CD14-positive monocyte (primary cell): ENCODE results near the gene MDFIC. TPM values are rescaled to one million over a fixed set of nuclear protein-coding genes. Genes with fewer than 3 reads are reported as not detected.

Source experiments
- DNase-seq, 3 donors: peaks; one replicate each; pipeline ENCODE4 v3.0.0-alpha.2; 2011 to 2022
- H2AFZ ChIP-seq: 2 replicates; pipeline ENCODE4 v1.6.0; 2012; ENCODE audit warnings: mild to moderate bottlenecking, low read depth, low read length, inconsistent platforms; ENCODE audit not compliant: insufficient read depth, poor library complexity, severe bottlenecking
- H3K27ac ChIP-seq, 2 donors: 1 replicate in 1 of 2; 2 replicates in 1 of 2; pipeline ENCODE4 v1.5.1; 2012 to 2013; ENCODE audit warnings: low read length in 2 of 2, control low read depth in 1 of 2, inconsistent platforms in 1 of 2, low read depth in 1 of 2, mild to moderate bottlenecking in 1 of 2
- H3K27me3 ChIP-seq, 2 donors: one replicate each; pipeline versions ENCODE4 v1.6.0 to v1.6.1; 2011 to 2013; ENCODE audit warnings: low read length in 2 of 2; ENCODE audit not compliant: control insufficient read depth in 2 of 2, insufficient read depth in 2 of 2
- H3K36me3 ChIP-seq, 2 donors: replicated peaks in 1 of 2; 1 replicate in 1 of 2; 2 replicates in 1 of 2; pipeline versions ENCODE4 v1.5.1 to v1.6.1; 2012 to 2013; ENCODE audit warnings: low read length in 2 of 2, control low read depth in 1 of 2, inconsistent platforms in 1 of 2, mild to moderate bottlenecking in 1 of 2; ENCODE audit not compliant: insufficient read depth in 2 of 2, control insufficient read depth in 1 of 2
- H3K4me1 ChIP-seq, 2 donors: 1 replicate in 1 of 2; 2 replicates in 1 of 2; pipeline versions ENCODE4 v1.5.1 to v1.6.1; 2012 to 2013; ENCODE audit warnings: low read length in 2 of 2, control low read depth in 1 of 2, inconsistent platforms in 1 of 2, mild to moderate bottlenecking in 1 of 2, moderate library complexity in 1 of 2; ENCODE audit not compliant: insufficient read depth in 2 of 2, control insufficient read depth in 1 of 2
- H3K4me2 ChIP-seq: replicated peaks from 2 replicates; pipeline ENCODE3; 2012; ENCODE audit warnings: low read length, moderate library complexity, mild to moderate bottlenecking; ENCODE audit not compliant: poor library complexity, severe bottlenecking; ENCODE audit errors: extremely low read depth
- H3K4me3 ChIP-seq, 3 experiments: fragments of 200-600 bp in 1 of 3; sonication (generic) in 1 of 3; replicated peaks in 1 of 3; 1 replicate in 2 of 3; 2 replicates in 1 of 3; pipeline ENCODE4 v1.5.1; 2011 to 2013; ENCODE audit warnings: low read length in 3 of 3, mild to moderate bottlenecking in 3 of 3, control low read depth in 2 of 3, low read depth in 2 of 3, inconsistent platforms in 1 of 3, moderate library complexity in 1 of 3
- H3K79me2 ChIP-seq: 2 replicates; pipeline ENCODE4 v1.6.0; 2012; ENCODE audit warnings: mild to moderate bottlenecking, control low read depth, inconsistent platforms, low read length, moderate library complexity; ENCODE audit not compliant: insufficient read depth
- H3K9ac ChIP-seq: 2 replicates; pipeline ENCODE4 v1.6.0; 2017; ENCODE audit warnings: low read length, mild to moderate bottlenecking; ENCODE audit not compliant: insufficient read depth, poor library complexity, severe bottlenecking
- H3K9me3 ChIP-seq, 2 donors: replicated peaks in 1 of 2; 1 replicate in 1 of 2; 2 replicates in 1 of 2; pipeline versions ENCODE4 v1.5.1 to v1.6.1; 2012 to 2013; ENCODE audit warnings: low read length in 2 of 2, control low read depth in 1 of 2; ENCODE audit not compliant: control insufficient read depth in 1 of 2, insufficient read depth in 1 of 2
- H4K20me1 ChIP-seq: 2 replicates; pipeline ENCODE4 v1.6.0; 2012; ENCODE audit warnings: mild to moderate bottlenecking, low read length, control low read depth, moderate library complexity; ENCODE audit not compliant: insufficient read depth
- H3K27ac Mint-ChIP-seq, 7 donors: one replicate each; pipeline ENCODE4 v1.8.0; 2020; ENCODE audit warnings: mild to moderate bottlenecking in 7 of 7, mixed read lengths in 7 of 7, moderate library complexity in 6 of 7, inconsistent platforms in 2 of 7
- H3K27me3 Mint-ChIP-seq, 3 donors: one replicate each; pipeline ENCODE4 v1.8.0; 2021 to 2022; ENCODE audit warnings: low read depth in 3 of 3, mild to moderate bottlenecking in 3 of 3, mixed read lengths in 3 of 3, moderate library complexity in 3 of 3, inconsistent platforms in 1 of 3
- H3K36me3 Mint-ChIP-seq, 2 donors: one replicate each; pipeline ENCODE4 v1.8.0; 2020; ENCODE audit warnings: mixed read lengths in 2 of 2, inconsistent platforms in 1 of 2, mild to moderate bottlenecking in 1 of 2
- H3K4me1 Mint-ChIP-seq: one replicate; pipeline ENCODE4 v1.8.0; 2020; ENCODE audit warnings: mild to moderate bottlenecking, mixed read lengths
- H3K4me3 Mint-ChIP-seq, 2 donors: one replicate each; pipeline ENCODE4 v1.8.0; 2020; ENCODE audit warnings: mild to moderate bottlenecking in 2 of 2, mixed read lengths in 2 of 2, moderate library complexity in 1 of 2
- H3K9me3 Mint-ChIP-seq, 7 donors: one replicate each; pipeline ENCODE4 v1.8.0; 2020 to 2022; ENCODE audit warnings: mixed read lengths in 7 of 7, mild to moderate bottlenecking in 6 of 7, moderate library complexity in 6 of 7, inconsistent platforms in 2 of 7
- WGBS: methylation state at CpG from one replicate; pipeline ENCODE4 v1.1.5; 2013; ENCODE audit warnings: missing lambda C conversion rate; ENCODE audit not compliant: insufficient coverage; 5-methylcytosine and 5-hydroxymethylcytosine counted together
- intact Hi-C, 2 donors: fragments of 100-400 bp; cut with micrococcal nuclease; formaldehyde crosslinking; loops; one replicate each; pipeline versions ENCODE4 v1.15.0 to v1.15.1; 2023
- polyA plus RNA-seq, 3 donors: library from polyadenylated mRNA; depleted of rRNA in 1 of 3; unstranded in 2 of 3; stranded (reverse) in 1 of 3; fragments of 300-500 nt in 2 of 3; fragments of >200 nt in 1 of 3; fragmentation: Illumina TruSeq in 2 of 3; gene quantifications; 1 replicate in 2 of 3; 2 replicates in 1 of 3; pipeline ENCODE4 v1.2.3, GENCODE V29; 2012 to 2021
- TF ChIP-seq, protein P1 (sequence below): fragments of 200-600 bp; IDR thresholded peaks from one replicate; pipeline ENCODE4 v1.8.0; 2022; ENCODE audit warnings: antibody characterized with exemption, mild to moderate bottlenecking

MDFIC gene
- polyA plus RNA-seq, 3 donors: 13.0 to 30.0 (median 19.9) TPM

DNA sequence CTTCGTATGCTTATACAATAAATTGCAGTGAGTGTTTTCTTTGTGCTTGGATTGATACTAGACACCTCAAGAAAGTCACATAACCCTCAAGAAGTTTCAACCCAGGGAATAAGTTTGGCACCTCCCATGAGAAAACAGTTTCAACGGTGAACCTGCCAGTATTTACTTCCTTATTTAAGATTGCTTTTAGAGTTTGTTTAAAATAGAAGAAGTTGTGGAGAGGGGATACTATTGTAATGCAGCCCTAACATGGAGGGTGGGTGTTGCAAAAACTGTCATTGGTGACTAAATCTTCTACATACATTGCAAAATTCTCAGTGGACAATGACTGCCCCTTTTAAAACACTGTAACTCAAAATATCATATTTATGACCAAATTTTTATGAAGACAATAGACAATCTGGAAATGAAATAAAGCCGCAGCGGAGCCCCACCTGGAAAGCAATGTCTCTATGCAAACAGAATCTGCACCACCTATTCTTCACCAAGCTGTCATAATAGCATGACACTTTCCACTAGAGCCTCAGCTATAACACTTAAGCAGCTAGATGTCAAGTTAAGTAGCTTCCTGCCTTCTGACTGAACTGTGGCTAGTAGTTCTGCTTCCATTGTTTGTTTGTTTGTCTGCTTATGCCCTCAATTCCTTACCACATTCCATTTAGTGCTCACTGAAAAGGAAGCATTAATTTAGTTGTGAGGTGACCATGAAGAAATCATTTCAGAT lies 98.2 kb downstream of the MDFIC start:
- H3K27ac Mint-ChIP-seq: peak overlapping the region; percentile 87 to 95 (median 93)
- H3K36me3 ChIP-seq: peaks cover 9 to 26% of the 10 kb centered on the region in 2 donors
- TF ChIP-seq, protein P1, sequence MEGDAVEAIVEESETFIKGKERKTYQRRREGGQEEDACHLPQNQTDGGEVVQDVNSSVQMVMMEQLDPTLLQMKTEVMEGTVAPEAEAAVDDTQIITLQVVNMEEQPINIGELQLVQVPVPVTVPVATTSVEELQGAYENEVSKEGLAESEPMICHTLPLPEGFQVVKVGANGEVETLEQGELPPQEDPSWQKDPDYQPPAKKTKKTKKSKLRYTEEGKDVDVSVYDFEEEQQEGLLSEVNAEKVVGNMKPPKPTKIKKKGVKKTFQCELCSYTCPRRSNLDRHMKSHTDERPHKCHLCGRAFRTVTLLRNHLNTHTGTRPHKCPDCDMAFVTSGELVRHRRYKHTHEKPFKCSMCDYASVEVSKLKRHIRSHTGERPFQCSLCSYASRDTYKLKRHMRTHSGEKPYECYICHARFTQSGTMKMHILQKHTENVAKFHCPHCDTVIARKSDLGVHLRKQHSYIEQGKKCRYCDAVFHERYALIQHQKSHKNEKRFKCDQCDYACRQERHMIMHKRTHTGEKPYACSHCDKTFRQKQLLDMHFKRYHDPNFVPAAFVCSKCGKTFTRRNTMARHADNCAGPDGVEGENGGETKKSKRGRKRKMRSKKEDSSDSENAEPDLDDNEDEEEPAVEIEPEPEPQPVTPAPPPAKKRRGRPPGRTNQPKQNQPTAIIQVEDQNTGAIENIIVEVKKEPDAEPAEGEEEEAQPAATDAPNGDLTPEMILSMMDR: no peak
- intact Hi-C loops: loop anchor here in 1 of 2 donors (10.0 kb wide), 1 partner anchor 95 kb away; the partner anchor contains the start of gene MDFIC
- no peak overlapping the region for H2AFZ ChIP-seq
- H4K20me1 ChIP-seq: no peaks in the 10 kb centered on the region
- H3K4me1 Mint-ChIP-seq: peaks cover 37% of the 10 kb centered on the region
- no peaks in the 10 kb centered on the region for H3K79me2 ChIP-seq
- H3K27me3 ChIP-seq: no peaks in the 10 kb centered on the region
- H3K4me2 ChIP-seq: peak overlapping the region; percentile 44
- WGBS: 64% methylated on average over 2 of the region's 4 CpGs
- no peaks in the 10 kb centered on the region for H3K9me3 ChIP-seq
- H3K36me3 Mint-ChIP-seq: peaks cover 14 to 16% of the 10 kb centered on the region in 2 donors
- H3K4me3 ChIP-seq: peak overlapping the region in 2 of 3 experiments; percentile 16 to 42
- peak overlapping the region; percentile 24 to 84 for H3K27ac ChIP-seq
- DNase-seq: peak; percentile 80 to 88 (median 88)
- no peak overlapping the region for H3K9ac ChIP-seq
- H3K27me3 Mint-ChIP-seq: peaks cover 0 to 3% (median 0%) of the 10 kb centered on the region in 3 donors
- peaks cover 32 to 45% of the 10 kb centered on the region in 2 donors for H3K4me1 ChIP-seq
- H3K9me3 Mint-ChIP-seq: peaks cover 0 to 1% (median under 1%) of the 10 kb centered on the region in 7 donors
- peak overlapping the region; percentile 2 to 64 for H3K4me3 Mint-ChIP-seq

DNA sequence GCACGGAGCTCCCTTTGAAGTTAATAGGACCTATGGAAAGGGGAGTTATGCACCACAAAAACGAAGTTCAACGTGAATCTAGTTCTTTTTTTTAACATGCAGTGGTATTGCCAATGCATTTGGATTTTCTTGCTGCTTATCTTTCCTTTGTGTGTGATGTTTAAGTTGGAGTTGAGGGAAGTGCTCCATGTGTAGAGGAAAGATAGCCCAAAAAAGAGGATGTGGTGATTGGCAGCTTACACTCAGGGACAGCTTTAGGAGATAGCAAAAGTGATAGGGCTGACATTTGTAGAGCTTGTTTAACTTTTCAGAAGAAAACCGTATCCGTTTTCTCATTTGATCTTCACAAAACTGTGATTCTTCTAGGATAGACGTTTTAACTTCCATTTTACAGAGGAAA lies 101.3 kb downstream of the MDFIC start:
- H3K9ac ChIP-seq: no peak overlapping the region
- intact Hi-C loops: loop anchor here in 1 of 2 donors (10.0 kb wide), 1 partner anchor 98 kb away; the partner anchor contains the start of gene MDFIC
- H3K27ac Mint-ChIP-seq: peak overlapping the region in 2 of 7 donors; percentile 21 to 39
- peak; percentile 23 to 37 (median 36) for DNase-seq
- H3K27me3 Mint-ChIP-seq: peaks cover 0 to 1% (median 0%) of the 10 kb centered on the region in 3 donors
- H3K4me1 ChIP-seq: peaks cover 32 to 45% of the 10 kb centered on the region in 2 donors
- no peaks in the 10 kb centered on the region for H3K27me3 ChIP-seq
- TF ChIP-seq, protein P1: no peak
- peaks cover 0 to 2% of the 10 kb centered on the region in 2 donors for H3K36me3 Mint-ChIP-seq
- peaks cover 0 to 5% (median 2%) of the 10 kb centered on the region in 7 donors for H3K9me3 Mint-ChIP-seq
- no peaks in the 10 kb centered on the region for H3K79me2 ChIP-seq
- H2AFZ ChIP-seq: peak overlapping the region; percentile 16
- H3K4me2 ChIP-seq: peak overlapping the region; percentile 63
- H3K4me3 ChIP-seq: peak overlapping the region in 1 of 3 experiments; percentile 51
- peaks cover 37% of the 10 kb centered on the region for H3K4me1 Mint-ChIP-seq
- WGBS: 0% methylated on average over 2 of the region's 6 CpGs
- H3K4me3 Mint-ChIP-seq: peak overlapping the region in 1 of 2 donors; percentile 69
- peak overlapping the region in 1 of 2 donors; percentile 24 for H3K27ac ChIP-seq
- H3K36me3 ChIP-seq: peaks cover 0 to 2% of the 10 kb centered on the region in 2 donors
- H3K9me3 ChIP-seq: no peaks in the 10 kb centered on the region
- no peaks in the 10 kb centered on the region for H4K20me1 ChIP-seq
